Hippocampal formation (tissue), 2 donors: ENCODE data around the gene CPED1.
"Not testable (repeated sequence)": the region's sequence is repeated elsewhere in the genome, so short reads cannot be mapped to it uniquely, and the experiment has no call there.

ENCODE experiments used
- DNase-seq, 2 donors: peaks; one replicate each; lab custom pipeline; 2025; lab: John Stamatoyannopoulos, UW

The CPED1 gene

DNA sequence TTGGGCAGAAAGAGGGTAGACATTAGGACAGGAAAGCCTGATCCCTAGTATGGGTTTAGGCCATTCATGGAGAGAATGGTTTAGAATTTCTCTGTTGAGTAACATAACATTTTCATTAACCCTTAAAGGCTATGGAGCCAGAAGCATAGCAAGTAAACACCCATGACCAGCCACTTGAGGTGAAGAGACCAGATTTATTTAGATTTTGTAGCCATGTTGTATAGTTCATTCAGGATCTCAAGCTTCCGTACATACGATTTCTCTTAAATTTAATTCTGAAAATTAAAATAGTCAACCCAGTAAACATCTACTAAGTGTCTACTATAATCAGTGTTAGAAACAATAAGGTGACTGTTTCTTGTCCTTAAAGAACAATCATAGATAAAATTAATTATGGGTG, 51.5 kb downstream of the CPED1 start:
- DNase-seq, result no peak

DNA sequence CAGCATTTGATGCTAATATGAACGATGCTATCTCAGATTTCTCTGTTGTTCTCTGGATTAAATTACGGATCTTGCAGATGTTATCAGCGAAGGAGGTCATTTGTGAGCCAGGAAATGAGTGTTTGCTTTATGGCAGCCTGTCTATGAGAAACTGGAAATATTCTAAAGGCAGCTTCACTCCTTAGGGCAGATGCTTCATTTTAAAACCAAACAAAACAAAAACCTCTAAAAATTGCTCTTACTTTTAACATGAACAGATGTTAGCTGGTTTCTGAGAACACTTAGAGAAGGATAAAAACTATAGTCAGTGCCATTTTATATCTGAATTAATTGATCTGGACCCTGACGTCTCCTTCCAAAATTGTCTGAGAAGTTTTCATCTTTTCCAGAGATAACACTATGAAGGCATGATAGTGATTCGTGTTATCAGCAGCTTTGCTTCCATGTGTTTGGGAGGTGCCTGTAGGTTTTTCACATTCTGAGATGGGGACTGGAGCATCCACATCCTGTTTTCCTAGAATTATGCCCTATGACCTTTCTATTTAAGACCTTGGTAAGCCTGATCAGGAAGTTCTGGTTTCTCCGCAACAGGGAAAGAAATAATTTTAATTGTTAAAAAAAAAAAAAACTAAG, 53.1 kb downstream of the CPED1 start:
- no peak for DNase-seq

DNA sequence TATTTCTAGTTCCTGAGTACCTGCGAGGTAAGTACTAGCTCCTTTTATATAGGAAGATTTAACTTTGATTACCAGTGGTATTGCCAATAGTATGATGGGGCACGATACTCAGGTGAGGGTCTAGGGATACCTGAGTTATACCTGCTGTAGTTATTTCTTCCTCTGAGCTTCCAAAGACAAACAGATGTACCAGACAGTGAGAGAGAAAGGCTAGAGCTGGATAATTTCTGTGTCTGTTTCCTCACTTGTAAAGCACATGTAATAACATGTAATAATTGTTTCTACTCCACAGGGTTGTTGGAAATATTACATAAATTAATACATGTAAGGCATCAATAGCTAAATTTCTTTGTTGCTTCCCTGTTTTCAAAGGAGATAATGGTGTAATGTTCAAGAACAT, 53.7 kb downstream of the CPED1 start:
- DNase-seq, result no peak

DNA sequence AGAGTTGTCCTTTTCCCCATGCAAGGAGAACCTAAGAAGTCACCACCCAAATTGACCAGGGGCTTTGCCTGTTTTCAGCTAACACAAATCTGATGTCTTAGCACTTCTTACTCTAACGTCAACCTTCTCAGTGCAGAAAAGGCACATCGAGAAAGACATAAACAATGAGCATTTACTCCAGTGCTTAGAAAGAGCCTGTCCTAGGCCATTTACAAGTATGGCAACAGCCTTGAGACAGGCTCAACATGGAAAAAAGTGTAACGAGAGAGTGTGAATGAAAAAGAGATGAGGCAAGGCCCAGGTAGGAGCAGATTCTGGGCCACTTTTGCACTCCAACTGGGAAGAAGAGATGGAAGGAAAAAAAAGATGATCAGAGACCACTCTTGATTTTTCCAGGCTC, 54.4 kb downstream of the CPED1 start:
- DNase-seq, result no peak

DNA sequence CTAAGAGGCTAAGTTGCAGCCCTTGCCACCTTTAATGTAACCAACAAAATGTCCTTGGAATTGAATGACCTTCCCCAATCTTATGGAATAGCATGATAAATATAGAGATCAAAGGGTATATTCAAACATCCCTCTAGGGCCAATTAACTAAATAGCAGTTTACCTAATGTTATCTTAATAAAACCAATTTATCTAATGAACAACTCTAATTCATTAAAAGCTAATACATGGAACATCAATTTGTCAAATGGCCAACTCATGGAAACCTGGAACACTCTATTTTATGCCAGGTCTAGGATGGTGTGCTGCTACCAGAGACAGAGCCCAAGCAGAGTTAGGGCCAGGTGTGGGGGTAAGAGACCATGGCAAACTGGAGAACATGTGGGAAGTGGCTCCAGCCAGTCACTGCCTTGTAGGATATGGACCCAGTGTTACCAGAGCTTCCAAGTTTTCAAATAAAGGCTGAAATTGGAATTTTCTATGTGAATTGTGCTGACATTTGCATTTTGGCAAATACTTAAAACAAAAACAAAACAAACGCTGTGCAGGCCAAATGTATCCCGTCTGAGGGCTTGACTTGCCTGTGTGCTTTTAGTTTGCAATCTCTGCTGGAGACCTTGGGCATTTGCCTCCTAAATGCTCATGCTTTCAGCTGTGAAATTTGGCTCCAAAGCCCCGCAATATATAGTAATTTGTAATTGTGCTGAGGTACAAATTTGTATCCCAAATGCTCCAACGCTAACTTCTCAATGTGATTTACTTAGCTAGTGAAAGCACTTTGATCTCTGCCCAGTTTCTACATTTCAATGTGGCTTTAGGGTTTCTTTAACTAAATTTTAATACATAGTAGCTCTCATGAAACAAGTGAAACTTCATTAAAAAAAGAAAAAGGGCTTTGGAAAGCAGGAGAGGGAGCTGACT, 55.1 kb downstream of the CPED1 start:
- DNase-seq, result no peak

DNA sequence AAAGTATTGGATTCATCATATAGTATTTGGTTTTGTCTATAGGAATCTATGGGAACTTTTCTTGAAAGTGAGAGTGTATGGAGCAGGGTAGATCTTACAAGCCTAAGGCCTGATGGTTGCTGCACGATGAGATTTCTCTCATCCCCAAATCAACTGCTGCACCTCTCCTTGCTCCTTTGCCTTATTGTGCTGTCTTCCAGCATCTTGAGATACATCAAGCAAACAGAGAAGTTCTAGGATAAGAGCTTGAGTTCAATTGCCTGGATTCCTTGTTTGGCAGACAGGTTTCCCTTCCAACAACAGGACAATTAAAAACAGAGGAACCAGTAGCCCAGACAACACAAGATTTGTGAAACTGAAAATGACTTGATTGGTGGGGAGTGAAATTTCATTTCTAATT, 56.6 kb downstream of the CPED1 start:
- no peak for DNase-seq

DNA sequence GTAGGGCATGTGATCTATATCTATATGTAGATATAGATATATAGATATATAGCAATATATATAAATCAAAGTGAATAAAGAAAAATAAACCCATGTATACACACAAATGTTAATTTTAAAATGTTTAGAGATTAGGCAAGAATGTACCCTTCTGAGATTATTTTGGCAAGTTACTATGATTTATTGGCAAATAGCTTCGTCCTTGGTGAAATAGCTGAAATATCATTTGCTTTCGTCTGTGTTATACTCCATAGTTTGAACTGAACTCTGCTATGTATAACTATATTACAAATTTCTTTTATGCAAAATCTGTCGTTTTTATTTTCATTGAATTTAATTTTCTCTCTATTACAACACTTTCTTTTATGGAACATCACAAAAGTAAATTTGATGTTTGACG, 57.5 kb downstream of the CPED1 start:
- DNase-seq, result no peak

DNA sequence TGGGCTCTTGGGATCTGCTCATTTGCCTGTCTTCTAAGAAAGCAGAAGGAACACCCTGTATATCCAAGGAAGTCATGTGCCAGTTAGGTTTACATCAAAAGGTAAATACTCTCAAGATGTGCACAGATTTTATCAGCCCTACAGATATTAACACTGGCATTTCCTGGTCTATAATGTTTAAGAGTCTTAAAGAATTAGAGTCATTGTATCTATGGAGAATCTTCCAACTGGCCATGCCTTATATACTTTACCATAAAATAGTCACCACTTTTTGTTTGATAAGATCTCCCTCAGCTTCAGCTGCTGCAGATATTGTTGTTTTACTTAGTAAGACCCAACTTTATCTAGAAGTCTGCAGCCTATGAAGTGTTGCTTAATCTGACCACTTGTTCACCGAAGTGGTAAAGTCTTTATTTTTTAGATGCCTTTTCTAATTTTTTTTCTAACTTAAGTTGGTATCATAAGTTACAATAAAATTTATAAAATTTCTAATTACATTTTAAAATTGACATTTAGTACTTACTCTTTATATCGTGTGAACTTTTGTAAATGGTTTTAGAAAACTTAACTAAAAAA, 58.5 kb downstream of the CPED1 start:
- no peak for DNase-seq

DNA sequence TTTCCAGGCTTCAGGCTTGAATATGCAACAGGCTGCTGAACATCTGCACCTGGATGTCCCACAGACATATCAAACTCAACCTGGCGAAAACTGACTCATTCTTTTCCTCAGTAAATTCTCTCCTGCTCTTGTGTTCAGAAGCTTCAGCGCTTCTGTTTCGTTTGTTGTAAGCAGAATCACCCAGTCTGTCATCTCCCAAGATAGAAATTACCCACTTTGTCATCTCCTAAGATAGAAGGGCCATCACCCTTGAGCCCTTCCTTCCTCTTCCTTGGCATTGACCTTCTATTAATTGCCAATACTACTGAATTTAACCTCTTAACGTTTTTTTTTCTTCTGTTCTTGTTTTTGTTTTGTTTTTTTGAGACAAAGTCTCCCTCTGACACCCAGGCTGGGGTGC, 59.7 kb downstream of the CPED1 start:
- no peak for DNase-seq

DNA sequence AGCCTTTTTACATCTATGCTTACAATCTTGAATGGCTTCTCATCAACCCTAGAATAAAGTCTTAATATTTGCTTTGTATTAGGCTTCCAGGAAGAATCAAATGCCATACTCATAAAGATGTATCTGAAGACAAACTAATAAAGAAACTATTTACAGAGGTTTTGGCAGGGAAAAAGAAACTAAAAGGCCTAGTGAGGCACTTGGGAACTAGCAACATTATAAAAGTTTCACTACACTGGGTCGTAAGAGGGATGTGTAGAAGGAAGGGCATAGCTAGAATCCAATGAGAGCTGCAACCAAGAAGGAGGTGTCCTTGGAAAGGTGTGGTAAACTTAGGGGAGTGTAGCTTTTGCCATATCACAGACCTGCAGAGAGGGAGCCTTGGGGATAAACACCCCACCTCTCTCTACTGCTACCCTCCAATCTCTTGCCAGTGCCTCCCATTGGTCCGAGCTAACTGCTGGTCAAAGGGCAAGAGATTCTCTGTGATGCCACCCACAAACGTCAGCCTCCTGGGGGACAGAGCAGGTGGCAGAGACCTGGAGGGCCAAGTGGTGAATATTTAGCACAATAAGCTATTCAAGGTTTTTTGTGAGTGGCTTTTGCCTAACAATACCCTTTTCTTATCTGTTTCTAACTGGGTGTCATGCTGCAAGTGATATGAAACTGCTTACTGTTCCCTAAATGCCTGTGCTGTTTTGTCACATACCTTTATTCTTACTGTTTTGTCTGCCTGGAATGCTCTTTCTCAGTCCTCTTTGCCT, 60.7 kb downstream of the CPED1 start:
- no peak for DNase-seq

DNA sequence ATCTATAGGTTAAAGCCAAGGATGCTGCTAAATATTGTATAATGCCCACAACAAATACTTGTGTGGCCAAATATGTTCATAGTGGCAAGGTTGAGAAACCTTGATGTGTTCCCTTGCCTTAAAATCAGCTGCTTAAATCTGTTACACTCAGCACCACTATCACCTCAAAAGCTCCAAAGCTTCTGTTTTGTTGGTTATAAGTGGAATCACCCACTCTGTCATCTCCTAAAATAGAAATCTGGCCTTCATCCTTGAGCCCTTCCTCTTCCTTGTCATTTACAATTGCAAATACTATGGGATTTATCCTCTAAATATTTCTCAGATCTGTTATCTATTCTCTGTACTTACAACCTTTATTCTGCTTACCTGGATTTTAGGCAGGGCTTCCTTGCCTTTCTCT, 61.4 kb downstream of the CPED1 start:
- DNase-seq, result no peak

DNA sequence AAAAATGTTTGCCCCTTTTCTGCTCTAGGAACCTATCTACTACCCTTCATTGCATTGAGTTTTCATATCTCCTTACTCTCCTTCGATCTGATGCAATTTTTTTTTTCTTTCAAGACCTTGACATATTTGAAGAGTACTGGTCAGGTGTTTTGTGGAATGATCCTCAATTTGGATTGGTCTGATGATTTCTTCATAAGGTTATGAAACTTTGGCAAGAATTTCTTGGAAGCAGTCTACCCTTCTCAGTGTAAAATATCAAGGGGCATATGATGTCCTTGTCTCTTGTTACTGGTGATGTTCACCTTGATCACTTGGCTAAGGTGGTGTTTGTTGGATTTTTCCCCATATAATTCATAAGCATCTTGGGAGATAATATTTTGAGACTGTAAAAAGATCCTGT, 64.7 kb downstream of the CPED1 start:
- DNase-seq, result no peak

DNA sequence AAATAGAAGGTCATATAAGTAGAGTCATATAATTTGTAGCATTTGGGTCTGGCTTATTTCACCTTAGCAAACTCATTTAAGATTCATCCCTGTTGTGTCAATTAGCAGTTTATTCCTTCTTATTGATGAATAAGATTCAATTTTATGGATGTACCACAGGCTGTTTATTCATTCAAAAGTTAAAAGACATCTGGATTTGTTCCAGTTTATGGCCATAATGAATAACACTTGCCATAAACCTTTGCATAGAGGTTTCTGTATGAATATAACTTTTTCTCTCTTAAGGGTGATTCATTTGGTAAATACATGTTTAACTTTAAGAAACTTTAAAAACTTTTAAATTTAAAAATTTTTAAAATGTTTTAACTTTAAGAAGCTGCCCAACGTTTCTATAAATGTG, 66.4 kb downstream of the CPED1 start:
- DNase-seq, result no peak

DNA sequence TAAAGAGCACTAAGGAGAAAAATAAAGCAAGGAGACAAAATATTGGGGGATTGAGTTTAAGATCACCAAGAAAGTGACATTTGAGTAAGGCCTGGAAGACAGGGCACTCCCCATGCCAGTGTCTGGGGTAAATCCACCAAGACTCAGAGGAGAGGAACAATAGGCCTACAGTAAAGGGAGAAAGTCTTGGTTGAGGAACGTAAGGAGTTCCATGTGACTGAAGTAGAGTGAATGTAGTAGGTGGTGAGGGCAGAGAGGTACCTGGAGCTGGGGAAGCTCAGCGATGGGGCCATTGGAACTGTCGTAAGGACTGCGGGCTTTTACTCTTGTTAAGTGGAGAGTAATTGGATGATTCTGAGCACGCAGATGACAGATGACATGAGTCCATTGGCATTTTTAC, 69.4 kb downstream of the CPED1 start:
- no peak for DNase-seq

DNA sequence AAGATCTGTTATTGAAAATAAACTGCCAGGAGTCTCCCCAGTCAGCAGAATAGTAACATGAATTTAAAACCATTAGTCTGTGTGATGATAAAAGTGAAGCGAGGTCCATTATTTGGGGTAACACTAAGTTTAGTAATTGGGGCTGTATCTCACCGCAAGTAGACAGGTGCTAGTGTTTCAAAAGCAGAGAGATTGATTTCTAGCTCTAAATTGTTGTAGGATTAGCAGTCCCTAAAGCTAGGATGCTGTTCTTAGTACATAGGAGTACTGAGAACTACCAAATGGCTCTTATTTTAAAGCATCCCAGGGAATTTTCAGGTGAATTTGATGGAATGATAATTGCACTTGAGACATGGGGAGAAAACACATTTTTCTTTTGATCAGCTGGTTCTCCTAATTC, 70.5 kb downstream of the CPED1 start:
- DNase-seq, result no peak

DNA sequence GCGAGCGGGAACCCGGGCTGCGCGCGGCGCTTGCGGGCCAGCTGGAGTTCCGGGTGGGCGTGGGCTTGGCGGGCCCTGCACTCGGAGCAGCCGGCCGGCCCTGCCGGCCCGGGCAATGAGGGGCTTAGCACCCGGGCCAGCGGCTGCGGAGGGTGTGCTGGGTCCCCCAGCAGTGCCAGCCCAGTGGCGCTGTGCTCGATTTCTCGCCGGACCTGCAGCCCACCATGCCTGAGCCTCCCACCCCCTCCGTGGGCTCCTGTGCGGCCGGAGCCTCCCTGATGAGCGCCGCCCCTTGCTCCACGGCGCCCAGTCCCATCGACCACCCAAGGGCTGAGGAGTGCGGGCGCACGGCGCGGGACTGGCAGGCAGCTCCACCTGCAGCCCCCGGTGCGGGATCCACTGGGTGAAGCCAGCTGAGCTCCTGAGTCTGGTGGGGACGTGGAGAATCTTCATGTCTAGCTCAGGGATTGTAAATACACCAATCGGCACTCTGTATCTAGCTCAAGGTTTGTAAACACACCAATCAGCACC, 71.5 kb downstream of the CPED1 start:
- DNase-seq, result not testable (repeated sequence)

DNA sequence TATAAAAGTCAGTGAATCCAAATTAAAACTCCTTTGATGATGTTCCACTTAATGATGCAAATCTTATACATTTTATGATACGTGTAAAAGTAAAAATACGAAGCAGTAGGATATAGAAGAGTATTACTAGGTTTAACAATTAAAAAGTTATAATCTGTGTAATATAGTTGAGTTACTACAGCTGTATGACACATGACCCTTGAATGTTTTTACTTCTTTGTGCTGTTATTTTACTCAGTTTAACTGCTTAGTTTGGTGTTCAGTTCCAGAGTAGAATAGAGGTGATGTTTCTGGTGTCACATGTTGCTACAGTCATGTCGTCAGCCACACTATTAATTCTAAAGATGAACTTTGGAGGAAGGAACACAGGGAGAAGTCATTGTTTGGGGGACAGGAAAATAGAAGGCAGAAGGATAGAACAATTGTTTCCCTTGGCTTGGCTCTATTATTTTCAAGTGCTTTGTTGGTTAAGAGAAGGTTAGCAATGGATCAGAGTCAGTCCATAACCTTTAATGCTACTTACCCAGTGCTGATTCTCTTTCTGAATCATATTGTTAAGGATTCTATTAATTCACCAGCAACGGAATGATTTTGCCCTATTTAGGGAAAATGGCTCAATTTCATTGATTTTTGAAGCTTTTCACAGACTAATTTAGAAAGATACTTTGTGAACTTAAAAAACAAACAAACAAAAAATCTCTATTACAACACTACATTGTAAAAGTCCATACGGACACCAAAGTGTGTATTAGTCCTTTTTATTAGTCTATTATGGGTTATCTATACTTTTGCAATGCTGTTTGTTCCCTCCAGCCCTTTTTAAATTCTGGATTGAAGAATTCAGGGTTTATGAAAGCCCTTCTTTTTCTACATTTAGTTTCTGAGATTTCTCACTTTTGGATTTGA, 73.4 kb downstream of the CPED1 start:
- DNase-seq, result no peak

DNA sequence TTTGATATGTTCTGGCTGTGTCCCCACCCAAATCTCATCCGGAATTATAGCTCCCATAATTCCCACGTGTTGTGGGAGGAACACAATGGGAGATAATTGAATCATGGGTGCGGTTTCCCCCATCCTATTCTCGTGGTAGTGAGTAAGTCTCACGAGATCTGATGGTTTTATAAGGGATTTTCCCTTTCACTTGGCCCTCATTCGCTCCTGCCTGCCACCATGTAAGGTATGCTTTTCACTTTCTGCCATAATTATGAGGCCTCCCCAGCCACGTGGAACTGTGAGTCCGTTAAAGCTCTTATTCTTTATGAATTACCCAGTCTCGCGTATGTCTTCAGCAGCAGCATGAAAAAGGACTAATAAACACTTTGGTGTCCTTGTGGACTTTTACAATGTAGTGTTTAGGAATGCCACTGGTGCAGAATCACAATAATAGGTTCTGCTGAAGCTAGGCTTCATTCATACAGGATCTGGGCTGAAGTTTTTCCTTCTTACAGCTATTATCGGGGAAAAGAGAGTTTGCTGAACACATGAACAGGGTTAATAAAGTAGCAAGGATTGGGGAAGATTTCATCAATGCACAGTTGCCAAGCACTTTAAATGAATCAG, 74.3 kb downstream of the CPED1 start:
- no peak for DNase-seq

DNA sequence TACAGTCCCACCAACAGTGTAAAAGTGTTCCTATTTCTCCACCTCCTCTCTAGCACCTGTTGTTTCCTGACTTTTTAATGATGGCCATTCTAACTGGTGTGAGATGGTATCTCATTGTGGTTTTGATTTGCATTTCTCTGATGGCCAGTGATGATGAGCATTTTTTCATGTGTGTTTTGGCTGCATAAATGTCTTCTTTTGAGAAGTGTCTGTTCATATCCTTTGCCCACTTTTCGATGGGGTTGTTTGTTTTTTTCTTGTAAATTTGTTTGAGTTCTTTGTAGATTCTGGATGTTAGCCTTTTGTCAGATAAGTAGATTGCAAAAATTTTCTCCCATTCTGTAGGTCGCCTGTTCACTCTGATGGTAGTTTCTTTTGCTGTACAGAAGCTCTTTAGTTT, 79.2 kb downstream of the CPED1 start:
- not testable (repeated sequence) for DNase-seq

DNA sequence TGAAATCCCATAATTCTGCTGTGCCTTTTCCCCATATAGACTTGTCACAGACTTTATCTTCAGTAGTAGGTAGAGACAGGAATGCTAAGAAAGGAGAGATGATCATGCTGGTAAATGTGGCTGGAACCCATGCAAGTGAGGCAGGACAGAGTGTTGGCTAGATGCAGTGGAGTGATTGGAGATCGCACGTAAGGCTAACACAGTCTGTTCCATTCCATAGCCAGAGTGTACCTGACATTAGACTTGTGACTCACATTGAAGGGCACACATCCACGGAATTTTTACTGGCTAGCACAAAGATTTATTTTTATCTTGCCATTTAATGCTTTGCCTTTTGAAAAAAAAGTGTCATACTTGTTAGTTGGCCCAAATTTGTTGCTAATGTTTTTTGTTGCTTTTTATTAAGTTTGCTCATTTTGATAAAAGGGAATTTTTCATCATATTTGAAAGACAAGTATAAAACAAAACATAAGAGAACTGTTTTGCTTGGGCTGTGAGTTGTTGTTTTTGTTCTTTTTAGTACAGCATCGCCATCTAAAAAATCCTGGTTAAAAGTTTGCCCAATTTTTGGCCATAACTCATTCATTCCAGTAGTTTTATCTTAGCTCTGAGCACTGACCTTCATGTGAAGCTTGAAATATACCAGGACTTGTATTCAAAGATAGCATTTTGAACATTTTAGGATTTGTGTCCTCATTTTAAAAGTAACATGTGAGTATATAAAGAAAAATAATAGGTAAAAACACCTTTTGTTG, 81.0 kb downstream of the CPED1 start:
- no peak for DNase-seq
